Lower leg skin (tissue), 3 donors: ENCODE data around the gene CRAT.

Experiments used
- CTCF ChIP-seq, 3 donors: fragments of 450-650 bp; IDR thresholded peaks; one replicate each; pipeline ENCODE4 v1.5.1; 2016; ENCODE audit warnings: antibody characterized with exemption in 3 of 3, mild to moderate bottlenecking in 3 of 3, moderate library complexity in 2 of 3
- POLR2A ChIP-seq, 2 donors: fragments of 450-650 bp; IDR thresholded peaks; one replicate each; pipeline ENCODE4 v1.6.1; 2016 to 2017; ENCODE audit warnings: antibody characterized with exemption in 2 of 2, mild to moderate bottlenecking in 1 of 2, moderate library complexity in 1 of 2

GRCh38 chr9:129080601-129081387 lies 29.8 kb downstream of the CRAT start, which contains the start of gene DOLPP1:
- TF ChIP-seq CTCF (IDR thresholded peaks at IDR 0.05): peak in 1 of 3 donors; percentile 9
- TF ChIP-seq POLR2A (IDR thresholded peaks at IDR 0.05): no peak
